ENCODE measurements around the gene RAD51B.
"Not testable (repeated sequence)": the region's sequence is repeated elsewhere in the genome, so short reads cannot be mapped to it uniquely, and the experiment has no call there.

RAD51B gene

GRCh38 chr14:67819563-67820421, at the start of gene RAD51B:
RAD51B (plus strand) TSS chr14:67819779.
- DNase-seq (ENCODE audit: low read depth in 2 of 2), result peak; percentile 69 to 72

GRCh38 chr14:67773844-67774377, 45.7 kb upstream of the RAD51B start:
- DNase-seq (ENCODE audit: low read depth in 2 of 2), result no peak

DNA sequence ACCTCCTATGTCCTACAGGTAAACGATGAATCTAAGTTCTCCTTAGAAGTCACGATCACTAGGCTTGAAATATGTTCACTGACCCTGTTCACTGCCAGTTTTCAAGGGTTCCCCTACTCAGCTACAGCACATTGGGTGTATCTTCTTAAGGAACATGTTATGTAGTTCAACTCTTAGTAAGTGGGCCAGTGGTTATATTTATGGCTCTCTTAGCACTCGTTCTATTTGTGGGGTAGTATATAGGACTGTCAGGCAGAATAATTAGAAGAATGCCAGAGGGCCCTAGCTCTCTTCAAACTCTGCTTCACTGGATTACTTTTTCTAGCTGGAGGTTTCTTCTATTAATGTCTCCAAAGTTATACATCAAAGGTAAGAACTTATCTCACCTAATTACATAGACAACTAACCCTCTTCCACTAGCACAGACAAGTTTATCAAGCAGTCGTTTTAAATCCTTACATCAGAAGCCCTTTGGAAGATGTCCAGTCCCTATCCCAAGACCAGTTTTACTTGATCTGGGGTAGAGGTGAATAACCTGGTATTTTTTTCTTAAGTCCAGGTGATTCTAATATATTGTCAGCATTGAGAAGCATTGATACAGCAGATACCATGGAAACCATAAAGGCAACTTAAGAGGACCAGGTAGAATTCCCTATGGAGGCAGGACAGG, 42.8 kb upstream of the RAD51B start:
- no peak for DNase-seq (ENCODE audit: low read depth in 2 of 2)

GRCh38 chr14:67778792-67779191, 40.8 kb upstream of the RAD51B start:
- no peak for DNase-seq (ENCODE audit: low read depth in 2 of 2)

DNA sequence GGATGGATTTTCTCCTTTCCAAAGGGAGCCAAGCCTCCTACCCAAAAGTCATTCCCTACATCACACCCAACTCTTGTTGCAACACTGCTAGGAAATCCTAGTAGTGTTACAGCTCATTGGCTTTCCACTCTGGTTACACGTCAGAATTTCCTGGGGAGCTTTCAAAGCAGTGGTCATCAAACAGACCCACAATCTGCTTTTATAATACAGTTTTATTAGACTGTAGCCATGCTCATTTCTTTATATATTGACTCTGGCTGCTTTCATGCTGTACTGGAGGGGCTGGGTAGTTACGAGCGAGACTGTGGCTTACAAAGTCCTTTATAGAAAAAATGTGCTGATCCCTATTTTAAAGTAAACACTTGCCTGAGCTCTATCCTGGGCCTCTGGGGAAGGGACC, 37.5 kb upstream of the RAD51B start:
- no peak for DNase-seq (ENCODE audit: low read depth in 2 of 2)

GRCh38 chr14:67784244-67784823, 35.2 kb upstream of the RAD51B start:
- no peak for DNase-seq (ENCODE audit: low read depth in 2 of 2)

- no peak for DNase-seq (ENCODE audit: low read depth in 2 of 2)
Measured at GRCh38 chr14:67785270-67786109, 34.1 kb upstream of the RAD51B start.

GRCh38 chr14:67787673-67788072, 31.9 kb upstream of the RAD51B start:
- DNase-seq (ENCODE audit: low read depth in 2 of 2), result no peak

DNA sequence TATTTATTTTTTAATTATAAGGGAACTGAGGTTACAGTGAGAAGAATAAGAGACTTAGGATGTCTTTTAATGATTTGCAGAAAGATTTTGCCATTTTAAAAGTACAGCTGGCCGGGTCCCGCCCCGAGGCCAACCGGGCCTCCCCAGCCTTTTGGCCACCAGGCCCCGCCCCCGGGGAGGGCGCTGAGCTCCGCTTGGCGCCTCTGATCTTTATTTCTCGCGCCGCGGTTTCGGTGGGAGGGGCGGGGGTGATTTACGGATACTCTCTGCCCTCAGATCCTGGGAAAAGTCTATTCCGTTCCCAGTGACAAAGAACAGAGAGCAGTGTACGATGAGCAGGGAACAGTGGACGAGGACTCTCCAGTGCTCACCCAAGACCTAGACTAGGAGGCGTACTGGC, 20.8 kb upstream of the RAD51B start:
- DNase-seq (ENCODE audit: low read depth in 2 of 2), result no peak

- DNase-seq (ENCODE audit: low read depth in 2 of 2), result no peak
Measured at GRCh38 chr14:67800743-67801142, 18.8 kb upstream of the RAD51B start.

DNA sequence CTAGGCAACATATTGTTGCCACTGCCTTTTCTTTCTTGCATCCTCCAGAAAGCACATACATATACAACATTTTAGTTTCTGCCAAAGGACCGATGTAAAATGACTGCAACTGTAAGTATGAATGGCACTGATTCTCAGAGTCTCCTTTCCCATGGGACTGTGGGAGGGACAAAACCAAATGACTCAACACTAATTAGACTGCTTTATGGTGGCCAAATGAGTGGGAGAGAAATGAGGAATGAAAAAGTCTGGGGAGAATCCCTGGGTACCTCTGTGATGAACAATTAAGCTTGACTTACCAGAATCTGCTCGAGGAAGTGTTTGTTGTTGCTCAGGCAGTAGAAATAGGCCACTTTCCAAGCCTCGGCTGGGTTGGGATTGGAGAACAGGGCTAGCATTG, 13.3 kb upstream of the RAD51B start:
- no peak for DNase-seq (ENCODE audit: low read depth in 2 of 2)

DNA sequence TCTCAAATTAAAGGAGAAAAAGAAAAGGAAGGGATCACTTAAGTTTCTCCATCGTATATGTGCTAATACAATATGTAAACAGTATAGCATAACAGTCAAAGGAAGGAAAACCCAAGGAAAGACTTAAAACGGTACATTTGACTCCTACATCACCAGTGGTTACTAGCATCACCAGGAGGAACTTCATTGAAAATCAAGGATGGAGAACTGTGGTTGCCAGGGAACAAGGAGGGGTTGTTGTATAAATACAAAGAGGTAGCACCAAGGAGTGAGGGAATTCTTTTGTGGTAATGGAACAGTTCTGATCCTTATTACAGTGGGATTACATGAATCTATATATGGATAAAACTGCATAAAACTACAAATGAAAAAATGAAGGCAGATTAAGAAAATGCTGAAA, 4.8 kb upstream of the RAD51B start:
- no peak for DNase-seq (ENCODE audit: low read depth in 2 of 2)

- no peak for DNase-seq (ENCODE audit: low read depth in 2 of 2)
Measured at GRCh38 chr14:67815573-67816225, 3.9 kb upstream of the RAD51B start.

- DNase-seq (ENCODE audit: low read depth in 2 of 2), result peak; percentile 86 to 90
Measured at GRCh38 chr14:67816326-67817002, 3.1 kb upstream of the RAD51B start, which contains the start of gene ZFYVE26. ZFYVE26 (minus strand) TSS chr14:67816590; CDS start chr14:67815963, 627 bp downstream.

DNA sequence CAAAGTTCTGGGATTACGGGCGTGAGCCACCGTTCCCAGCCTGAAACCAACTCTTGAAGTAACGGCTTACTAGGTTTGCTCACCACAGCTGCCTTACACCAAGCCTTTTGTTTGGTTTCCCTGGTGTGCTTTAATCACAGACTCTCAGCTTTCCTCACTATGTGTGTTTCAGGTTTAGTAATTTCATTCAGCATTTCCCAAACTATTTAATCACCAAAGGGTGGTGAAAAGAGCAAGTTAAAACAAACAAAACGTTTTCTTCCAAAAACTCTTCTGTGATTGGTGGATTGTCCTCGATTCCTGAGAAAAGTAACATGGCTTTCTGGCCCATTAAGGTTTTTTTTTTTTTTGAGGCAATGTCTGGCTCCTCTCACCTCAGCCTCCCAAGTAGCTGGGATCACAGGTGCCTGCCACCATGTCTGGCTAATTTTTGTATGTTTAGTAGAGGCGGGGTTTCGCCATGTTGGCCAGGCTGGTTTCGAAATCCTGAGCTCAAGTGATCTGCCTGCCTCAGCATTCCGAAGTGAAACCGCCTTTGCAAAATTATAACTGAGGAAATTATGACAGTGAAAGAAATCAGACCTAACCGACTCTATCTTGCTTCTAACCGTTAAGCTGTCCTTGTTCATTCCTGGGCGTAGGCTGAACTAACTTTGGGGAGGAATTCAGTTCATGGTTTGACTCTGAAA, 1.7 kb upstream of the RAD51B start:
- no peak for DNase-seq (ENCODE audit: low read depth in 2 of 2)

GRCh38 chr14:67818476-67818875, 1.1 kb upstream of the RAD51B start:
- not testable (repeated sequence) for DNase-seq (ENCODE audit: low read depth in 2 of 2)

DNA sequence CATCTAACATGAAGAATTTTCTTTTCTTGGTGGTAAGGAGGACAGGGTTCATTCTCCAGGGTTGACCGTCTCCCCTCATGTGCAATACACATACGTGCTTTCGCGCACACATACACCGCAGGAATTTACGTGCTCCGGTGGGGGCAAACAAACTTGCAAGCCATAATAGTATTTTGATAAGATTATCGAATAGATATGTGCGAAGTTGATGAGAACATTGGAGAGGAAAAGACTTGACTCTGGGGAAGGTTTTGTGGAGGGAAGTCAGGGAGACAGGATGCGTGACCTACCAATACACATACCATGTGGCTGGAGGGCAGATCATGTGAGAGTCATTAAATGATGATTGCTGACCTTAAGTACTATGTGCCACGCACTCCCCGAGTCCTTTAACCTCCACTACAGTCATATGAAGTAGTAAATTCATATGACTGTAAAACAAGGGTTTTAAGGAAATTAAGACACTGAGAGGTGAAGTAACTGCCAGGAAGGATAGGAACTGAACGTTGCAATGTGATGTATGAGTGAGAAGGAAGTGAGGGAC, 921 bp downstream of the RAD51B start:
- DNase-seq (ENCODE audit: low read depth in 2 of 2), result no peak

GRCh38 chr14:67821121-67821520, 1.5 kb downstream of the RAD51B start:
- no peak for DNase-seq (ENCODE audit: low read depth in 2 of 2)

DNA sequence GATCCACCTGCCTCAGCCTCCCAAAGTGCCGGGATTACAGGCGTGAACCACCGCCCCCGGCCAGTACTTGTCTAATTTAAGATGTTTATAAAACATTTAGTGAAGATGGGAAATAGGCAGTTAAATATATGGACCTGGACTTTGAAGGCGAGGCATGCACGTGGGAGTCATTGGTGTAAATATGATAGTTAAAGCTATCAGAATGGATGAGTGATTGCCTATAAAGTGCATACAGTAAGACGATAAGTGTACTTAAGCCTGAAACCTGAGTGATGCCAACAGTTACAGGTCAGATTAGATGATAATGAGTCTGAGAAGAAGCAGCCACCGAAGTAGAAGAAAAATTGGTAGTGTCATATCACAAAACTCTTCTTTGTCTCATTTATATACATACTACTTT, 11.5 kb downstream of the RAD51B start:
- no peak for DNase-seq (ENCODE audit: low read depth in 2 of 2)

- no peak for DNase-seq (ENCODE audit: low read depth in 2 of 2)
Measured at GRCh38 chr14:67833403-67833802, 13.8 kb downstream of the RAD51B start.
